Fibroblast of pulmonary artery (primary cell): ENCODE data around the gene YARS1.

Experiments
- DNase-seq: peaks from one replicate; pipeline ENCODE4 v3.0.0-alpha.2; 2010; ENCODE audit warnings: low read depth
- H3K4me3 ChIP-seq: replicated peaks from 2 replicates; pipeline ENCODE4 v1.5.1; 2011; ENCODE audit warnings: low read depth, mild to moderate bottlenecking, control low read depth, low read length, moderate library complexity
- CTCF ChIP-seq: IDR thresholded peaks from 2 replicates; pipeline ENCODE4 v1.5.1; 2011; ENCODE audit warnings: mild to moderate bottlenecking, control low read depth, low read length, inconsistent platforms; ENCODE audit errors: missing control alignments

Gene YARS1

GRCh38 chr1:32771561-32772280, 45.4 kb downstream of the YARS1 start:
- TF ChIP-seq CTCF = no peak

GRCh38 chr1:32770741-32771548, 46.2 kb downstream of the YARS1 start:
- H3K4me3 ChIP-seq = no peak overlapping the region
- DNase-seq = no peak
- TF ChIP-seq CTCF = no peak

More at GRCh38 chr1:32771561-32772280, 45.4 kb downstream of the YARS1 start:
- no peak for DNase-seq
- no peak overlapping the region for H3K4me3 ChIP-seq

- TF ChIP-seq CTCF = no peak
- no peak overlapping the region for H3K4me3 ChIP-seq
- no peak for DNase-seq
Observed at GRCh38 chr1:32770221-32770731, 46.9 kb downstream of the YARS1 start.

- DNase-seq = peak; percentile 39
- no peak for TF ChIP-seq CTCF
- no peak overlapping the region for H3K4me3 ChIP-seq
Observed at GRCh38 chr1:32769524-32770220, 47.5 kb downstream of the YARS1 start.

- no peak for DNase-seq
- H3K4me3 ChIP-seq = no peak overlapping the region
- no peak for TF ChIP-seq CTCF
Observed at GRCh38 chr1:32768110-32768850, 48.9 kb downstream of the YARS1 start.

GRCh38 chr1:32767641-32768040, 49.5 kb downstream of the YARS1 start:
- H3K4me3 ChIP-seq = no peak overlapping the region
- peak; percentile 31 for DNase-seq
- TF ChIP-seq CTCF = no peak
